Astrocyte of the cerebellum (primary cell): ENCODE measurements around the gene RACGAP1.

Experiments
- DNase-seq: peaks from one replicate; pipeline ENCODE4 v3.0.0-alpha.2; 2011; ENCODE audit warnings: low read depth
- H3K4me3 ChIP-seq: 2 replicates; pipeline ENCODE4 v1.5.1; 2011; ENCODE audit warnings: mild to moderate bottlenecking, low read depth, low read length, moderate library complexity
- in situ Hi-C: cut with HindIII; loops from 2 replicates; pipeline ENCODE4 v1.10.0; 2017; ENCODE audit warnings: low sequenced_read_pairs
- TF ChIP-seq, protein P1 (sequence below): IDR thresholded peaks from 2 replicates; pipeline ENCODE4 v1.5.1; 2012; ENCODE audit warnings: low read length, low read depth, moderate library complexity, mild to moderate bottlenecking; ENCODE audit errors: missing control alignments

The RACGAP1 gene

DNA sequence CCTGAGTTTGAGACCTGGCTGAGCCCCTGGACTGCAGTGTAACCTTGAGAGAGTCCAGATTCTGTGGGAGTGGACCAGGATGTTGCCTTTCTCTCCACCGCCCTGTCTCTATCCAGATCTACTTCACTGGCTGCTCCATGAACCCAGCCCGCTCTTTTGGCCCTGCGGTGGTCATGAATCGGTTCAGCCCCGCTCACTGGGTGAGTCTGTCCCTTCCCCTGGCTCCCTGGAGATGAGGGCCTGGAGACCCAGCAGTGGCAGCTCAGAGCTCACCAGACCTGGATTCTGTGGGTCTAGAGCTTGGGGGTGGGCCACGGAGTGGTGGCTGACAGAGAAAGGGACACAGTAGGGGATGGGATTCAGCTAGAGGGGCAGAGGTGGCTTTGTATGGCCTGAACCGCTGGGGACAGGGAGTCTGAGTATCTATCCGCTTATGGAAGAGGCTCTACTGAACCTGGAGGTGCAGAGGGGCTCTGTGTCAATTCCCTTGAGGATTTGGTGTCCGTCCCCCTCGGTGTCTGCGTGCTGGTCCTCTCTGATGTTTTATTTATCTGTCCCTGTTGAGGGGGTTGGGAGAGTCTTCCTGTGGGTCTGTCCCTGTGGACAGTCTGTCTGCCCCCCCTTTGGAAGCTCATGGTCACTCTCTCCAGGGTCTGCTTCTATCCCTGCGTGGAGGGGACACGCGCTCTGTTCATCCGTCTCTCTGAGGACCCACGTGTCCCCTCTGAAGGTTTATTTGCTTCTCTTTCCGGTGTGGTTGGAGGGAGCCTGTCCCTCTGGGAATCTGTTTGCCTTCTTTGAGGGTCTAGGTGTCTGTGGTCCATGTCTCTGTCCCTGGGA, 61.1 kb downstream of the RACGAP1 start:
- no peak overlapping the region for H3K4me3 ChIP-seq
- no peak for DNase-seq
- TF ChIP-seq, protein P1, sequence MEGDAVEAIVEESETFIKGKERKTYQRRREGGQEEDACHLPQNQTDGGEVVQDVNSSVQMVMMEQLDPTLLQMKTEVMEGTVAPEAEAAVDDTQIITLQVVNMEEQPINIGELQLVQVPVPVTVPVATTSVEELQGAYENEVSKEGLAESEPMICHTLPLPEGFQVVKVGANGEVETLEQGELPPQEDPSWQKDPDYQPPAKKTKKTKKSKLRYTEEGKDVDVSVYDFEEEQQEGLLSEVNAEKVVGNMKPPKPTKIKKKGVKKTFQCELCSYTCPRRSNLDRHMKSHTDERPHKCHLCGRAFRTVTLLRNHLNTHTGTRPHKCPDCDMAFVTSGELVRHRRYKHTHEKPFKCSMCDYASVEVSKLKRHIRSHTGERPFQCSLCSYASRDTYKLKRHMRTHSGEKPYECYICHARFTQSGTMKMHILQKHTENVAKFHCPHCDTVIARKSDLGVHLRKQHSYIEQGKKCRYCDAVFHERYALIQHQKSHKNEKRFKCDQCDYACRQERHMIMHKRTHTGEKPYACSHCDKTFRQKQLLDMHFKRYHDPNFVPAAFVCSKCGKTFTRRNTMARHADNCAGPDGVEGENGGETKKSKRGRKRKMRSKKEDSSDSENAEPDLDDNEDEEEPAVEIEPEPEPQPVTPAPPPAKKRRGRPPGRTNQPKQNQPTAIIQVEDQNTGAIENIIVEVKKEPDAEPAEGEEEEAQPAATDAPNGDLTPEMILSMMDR: no peak
- in situ Hi-C loops: no loop called here

DNA sequence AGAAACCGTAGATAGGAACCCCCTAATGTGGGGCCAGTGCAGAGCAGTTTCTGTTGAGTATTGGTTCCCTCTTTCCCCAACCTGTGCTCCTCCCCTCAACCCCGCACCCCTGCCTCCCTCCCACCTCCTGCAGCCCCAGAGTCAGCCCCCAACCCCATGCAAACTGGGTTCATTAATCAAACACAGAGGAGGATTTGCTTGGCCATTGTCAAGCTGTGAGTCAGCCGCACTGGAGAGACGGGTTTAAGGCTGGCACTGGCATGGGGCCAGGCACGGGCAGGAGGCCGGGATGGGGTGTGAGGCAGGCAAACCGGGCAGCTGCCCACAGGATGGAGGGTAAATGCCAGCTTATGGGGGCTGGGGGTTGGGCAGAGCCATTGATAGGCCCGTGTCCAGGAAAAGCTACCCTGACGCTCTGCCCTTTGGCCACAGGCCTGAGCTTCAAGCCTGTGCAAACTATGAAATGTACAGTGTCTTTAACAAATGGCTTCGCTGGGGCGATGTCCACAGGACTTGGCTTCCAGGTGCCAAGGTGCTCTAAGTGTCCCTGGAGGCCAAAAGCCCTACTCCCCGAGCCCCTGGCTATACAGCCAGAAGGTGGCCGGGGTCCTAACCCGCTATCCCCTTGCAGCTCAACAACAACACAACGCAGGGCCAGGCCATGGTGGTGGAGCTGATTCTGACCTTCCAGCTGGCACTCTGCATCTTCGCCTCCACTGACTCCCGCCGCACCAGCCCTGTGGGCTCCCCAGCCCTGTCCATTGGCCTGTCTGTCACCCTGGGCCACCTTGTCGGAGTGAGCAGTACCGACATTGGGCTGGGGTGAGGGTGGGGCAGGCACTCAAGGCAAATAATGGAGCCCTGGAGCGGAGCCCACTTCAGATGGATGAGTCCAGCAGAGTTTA, 62.2 kb downstream of the RACGAP1 start:
- H3K4me3 ChIP-seq: no peak overlapping the region
- TF ChIP-seq, protein P1: no peak
- no peak for DNase-seq
- in situ Hi-C loops: no loop called here

DNA sequence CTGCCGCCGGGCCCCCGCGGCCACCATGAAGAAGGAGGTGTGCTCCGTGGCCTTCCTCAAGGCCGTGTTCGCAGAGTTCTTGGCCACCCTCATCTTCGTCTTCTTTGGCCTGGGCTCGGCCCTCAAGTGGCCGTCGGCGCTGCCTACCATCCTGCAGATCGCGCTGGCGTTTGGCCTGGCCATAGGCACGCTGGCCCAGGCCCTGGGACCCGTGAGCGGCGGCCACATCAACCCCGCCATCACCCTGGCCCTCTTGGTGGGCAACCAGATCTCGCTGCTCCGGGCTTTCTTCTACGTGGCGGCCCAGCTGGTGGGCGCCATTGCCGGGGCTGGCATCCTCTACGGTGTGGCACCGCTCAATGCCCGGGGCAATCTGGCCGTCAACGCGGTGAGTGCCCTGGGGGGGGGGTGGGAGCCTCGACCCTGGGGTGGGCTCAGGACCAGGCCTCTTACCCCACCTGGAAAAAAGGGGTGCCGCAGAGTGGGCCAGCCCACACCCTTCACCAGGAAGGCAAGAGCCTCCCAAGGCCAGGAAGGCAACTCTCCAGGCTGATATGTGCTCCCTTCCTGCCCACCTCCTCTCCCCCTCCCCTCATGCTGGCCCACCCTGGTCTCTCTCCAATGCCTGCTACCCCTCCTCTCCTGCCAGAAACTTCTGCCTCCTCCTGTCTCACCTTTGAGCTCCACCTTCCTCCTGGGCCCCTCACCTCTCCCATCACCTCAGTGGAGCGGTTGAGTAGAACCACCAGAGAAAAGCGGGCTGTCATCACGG, 63.1 kb downstream of the RACGAP1 start:
- in situ Hi-C loops: no loop called here

DNA sequence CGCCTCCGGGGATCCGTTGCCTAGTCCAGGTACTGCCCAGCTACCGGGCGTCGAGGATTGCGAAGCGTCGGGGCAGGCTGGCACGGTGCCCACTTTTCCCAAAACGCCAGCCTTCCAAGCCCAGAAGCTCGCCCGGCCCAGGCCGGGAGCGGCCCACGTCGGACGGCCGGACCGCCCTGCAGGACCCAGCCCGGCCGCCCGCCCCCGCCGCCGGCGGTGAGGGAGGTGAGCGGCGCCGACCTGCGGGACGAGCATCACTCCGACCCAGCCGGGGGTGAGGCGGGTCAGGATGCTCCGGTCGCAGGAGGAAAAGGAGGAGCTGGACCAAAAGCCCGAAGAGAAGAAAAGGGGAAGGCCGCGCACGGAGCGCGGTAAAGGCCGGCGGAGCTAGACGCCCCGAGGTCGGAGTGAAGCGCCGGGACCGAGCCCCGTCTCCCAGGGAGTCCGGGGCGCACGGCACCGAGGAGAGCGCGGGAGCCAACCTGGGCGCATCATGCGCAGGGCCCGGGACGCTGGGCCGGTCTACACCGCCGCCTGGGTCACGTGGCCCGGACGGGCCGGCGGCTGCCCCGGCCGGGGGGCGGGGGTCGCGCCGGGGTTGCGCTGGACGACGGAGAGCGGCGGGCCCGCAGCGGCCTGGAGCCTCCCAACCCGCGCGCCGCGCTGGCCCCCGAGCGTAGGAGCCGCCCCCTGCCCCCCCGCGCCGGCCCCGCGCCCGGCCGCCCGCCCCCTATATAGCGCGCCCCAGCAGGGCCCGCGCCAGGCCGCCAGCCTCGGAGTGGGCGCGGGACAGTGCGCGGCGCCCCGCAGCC, 64.0 kb downstream of the RACGAP1 start, which contains the start of gene AQP5:
Gene AQP5 (plus strand): TSS at position 762 of the 812 bp plus-strand sequence. CDS start 146 bp downstream, outside the sequence.
- DNase-seq: no peak
- in situ Hi-C loops: no loop called here
- TF ChIP-seq, protein P1: no peak
- peak within 1 kb of the TSS; percentile 30 for H3K4me3 ChIP-seq

More for the DNA sequence above, 63.1 kb downstream of the RACGAP1 start:
- TF ChIP-seq, protein P1: no peak
- no peak for DNase-seq
- no peak overlapping the region for H3K4me3 ChIP-seq

DNA sequence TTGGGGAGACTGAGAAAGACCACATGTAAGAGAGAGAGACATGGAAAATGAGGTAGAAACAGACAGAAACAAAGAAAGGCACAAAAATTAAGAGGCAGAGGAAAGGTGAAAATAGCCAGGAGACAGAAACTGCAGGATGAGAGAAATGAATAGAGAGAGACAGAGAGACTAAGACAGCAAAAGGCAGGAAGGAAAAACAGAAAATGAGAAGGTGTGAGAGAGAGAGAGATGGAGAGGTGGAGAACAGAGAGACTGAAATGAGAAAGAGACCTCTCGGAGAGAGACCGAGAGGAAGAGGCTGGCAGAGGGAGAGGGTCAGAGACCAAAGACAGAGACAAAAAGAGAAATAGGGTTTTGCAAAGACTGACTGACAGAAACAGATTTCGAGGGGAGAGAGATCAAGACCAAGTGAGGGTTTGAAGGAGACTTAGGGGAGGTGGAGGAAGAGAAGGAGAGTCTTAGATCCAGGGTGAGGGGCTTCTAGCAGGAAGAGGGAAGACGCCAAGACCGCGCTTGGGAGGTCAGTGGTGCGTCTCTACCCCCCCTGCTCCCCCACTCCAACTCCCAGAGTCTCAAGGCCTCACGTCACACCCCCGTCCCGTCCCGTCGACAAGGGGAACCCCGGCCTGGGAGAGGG, 64.7 kb downstream of the RACGAP1 start:
- DNase-seq: no peak
- H3K4me3 ChIP-seq: no peak overlapping the region
- TF ChIP-seq, protein P1: no peak
- in situ Hi-C loops: no loop called here
